ENCODE results near the gene PER1. TPM values are rescaled to one million over a fixed set of nuclear protein-coding genes. Genes with fewer than 3 reads are reported as not detected.

Gene PER1
- total and polyA plus RNA-seq, 9 of the 15 experiments (the other 6 are each of a cell fraction or from before 2014, with no cell fraction given), result 0.13 to 26.0 (median 3.4) TPM

DNA sequence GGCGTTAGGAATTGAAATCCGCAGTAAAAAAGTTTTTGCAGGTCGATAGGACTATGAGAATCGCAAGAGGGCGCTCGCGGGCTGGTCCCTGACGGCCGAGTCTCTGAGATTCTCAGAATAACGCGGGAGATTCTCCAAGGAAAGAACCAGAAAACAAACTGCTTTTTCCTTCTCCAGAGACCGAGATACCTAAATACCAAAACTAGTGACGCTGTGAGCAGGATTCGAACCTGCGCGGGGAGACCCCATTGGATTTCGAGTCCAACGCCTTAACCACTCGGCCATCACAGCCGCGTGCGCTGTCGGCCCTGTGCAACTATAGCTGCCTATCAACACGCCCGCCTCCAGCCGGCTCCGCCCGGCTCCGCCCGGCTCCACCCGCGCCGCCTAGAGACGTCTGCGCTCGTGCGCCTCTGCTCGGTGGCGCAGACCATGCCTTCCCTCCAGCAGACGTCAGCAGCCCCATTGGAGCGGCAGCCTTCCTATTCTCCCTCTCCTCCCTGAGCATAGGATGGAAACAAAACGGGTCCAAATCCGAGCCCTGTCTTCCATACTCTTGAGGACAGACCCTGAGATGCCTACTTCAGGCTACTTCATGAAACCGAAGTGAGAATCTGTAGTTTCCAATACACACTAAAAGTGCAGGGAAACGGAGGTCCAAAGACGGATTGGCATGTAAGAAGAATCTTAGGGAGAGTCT, 13.4 kb downstream of the PER1 start (continued):
- TF ChIP-seq, protein P1, sequence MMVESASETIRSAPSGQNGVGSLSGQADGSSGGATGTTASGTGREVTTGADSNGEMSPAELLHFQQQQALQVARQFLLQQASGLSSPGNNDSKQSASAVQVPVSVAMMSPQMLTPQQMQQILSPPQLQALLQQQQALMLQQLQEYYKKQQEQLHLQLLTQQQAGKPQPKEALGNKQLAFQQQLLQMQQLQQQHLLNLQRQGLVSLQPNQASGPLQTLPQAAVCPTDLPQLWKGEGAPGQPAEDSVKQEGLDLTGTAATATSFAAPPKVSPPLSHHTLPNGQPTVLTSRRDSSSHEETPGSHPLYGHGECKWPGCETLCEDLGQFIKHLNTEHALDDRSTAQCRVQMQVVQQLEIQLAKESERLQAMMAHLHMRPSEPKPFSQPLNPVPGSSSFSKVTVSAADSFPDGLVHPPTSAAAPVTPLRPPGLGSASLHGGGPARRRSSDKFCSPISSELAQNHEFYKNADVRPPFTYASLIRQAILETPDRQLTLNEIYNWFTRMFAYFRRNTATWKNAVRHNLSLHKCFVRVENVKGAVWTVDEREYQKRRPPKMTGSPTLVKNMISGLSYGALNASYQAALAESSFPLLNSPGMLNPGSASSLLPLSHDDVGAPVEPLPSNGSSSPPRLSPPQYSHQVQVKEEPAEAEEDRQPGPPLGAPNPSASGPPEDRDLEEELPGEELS (CRISPR knock-in tag; IDR thresholded peaks at IDR 0.05; ENCODE audit: borderline replicate concordance), result 0 out of 2 replicates have a peak, but pooled peaks have one; percentile 24
- TF ChIP-seq ZNF436 (CRISPR knock-in tag; IDR thresholded peaks at IDR 0.05) (no peak), PHB (CRISPR knock-in tag; IDR thresholded peaks at IDR 0.05) (no peak), NELFE (IDR thresholded peaks at IDR 0.05; ENCODE audit: insufficient read depth, insufficient read length) (no peak), ZBTB12 (CRISPR knock-in tag; IDR thresholded peaks at IDR 0.05) (peak; percentile 26; the same call in 1 of the 2 replicates), MAFG (tag; conservative IDR thresholded peaks at IDR 0.05) (no peak), HDAC8 (tag; IDR thresholded peaks at IDR 0.05) (no peak), TBL1XR1 (IDR thresholded peaks at IDR 0.05; ENCODE audit: low read length in 2 of 2) (peak in 1 of 2 experiments; percentile 33; a peak in 1 of 4 replicates), SRSF3 (IDR thresholded peaks at IDR 0.05; ENCODE audit: insufficient read depth, low read length) (no peak), ZNF263 (CRISPR knock-in tag; IDR thresholded peaks at IDR 0.05; ENCODE audit: borderline replicate concordance) (no peak), KAT2B (IDR thresholded peaks at IDR 0.05; ENCODE audit: low read depth, low read length) (peak; percentile 59), PTBP1 (IDR thresholded peaks at IDR 0.05; ENCODE audit: low read depth, low read length) (no peak), ZNF253 (CRISPR knock-in tag; conservative IDR thresholded peaks at IDR 0.05) (no peak)
- TF ChIP-seq, protein P2, sequence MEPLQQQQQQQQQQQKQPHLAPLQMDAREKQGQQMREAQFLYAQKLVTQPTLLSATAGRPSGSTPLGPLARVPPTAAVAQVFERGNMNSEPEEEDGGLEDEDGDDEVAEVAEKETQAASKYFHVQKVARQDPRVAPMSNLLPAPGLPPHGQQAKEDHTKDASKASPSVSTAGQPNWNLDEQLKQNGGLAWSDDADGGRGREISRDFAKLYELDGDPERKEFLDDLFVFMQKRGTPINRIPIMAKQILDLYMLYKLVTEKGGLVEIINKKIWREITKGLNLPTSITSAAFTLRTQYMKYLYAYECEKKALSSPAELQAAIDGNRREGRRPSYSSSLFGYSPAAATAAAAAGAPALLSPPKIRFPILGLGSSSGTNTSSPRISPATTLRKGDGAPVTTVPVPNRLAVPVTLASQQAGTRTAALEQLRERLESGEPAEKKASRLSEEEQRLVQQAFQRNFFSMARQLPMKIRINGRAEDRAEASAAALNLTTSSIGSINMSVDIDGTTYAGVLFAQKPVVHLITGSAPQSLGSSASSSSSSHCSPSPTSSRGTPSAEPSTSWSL (CRISPR knock-in tag; IDR thresholded peaks at IDR 0.05; ENCODE audit: borderline replicate concordance), result no peak
- TF ChIP-seq, protein P3, sequence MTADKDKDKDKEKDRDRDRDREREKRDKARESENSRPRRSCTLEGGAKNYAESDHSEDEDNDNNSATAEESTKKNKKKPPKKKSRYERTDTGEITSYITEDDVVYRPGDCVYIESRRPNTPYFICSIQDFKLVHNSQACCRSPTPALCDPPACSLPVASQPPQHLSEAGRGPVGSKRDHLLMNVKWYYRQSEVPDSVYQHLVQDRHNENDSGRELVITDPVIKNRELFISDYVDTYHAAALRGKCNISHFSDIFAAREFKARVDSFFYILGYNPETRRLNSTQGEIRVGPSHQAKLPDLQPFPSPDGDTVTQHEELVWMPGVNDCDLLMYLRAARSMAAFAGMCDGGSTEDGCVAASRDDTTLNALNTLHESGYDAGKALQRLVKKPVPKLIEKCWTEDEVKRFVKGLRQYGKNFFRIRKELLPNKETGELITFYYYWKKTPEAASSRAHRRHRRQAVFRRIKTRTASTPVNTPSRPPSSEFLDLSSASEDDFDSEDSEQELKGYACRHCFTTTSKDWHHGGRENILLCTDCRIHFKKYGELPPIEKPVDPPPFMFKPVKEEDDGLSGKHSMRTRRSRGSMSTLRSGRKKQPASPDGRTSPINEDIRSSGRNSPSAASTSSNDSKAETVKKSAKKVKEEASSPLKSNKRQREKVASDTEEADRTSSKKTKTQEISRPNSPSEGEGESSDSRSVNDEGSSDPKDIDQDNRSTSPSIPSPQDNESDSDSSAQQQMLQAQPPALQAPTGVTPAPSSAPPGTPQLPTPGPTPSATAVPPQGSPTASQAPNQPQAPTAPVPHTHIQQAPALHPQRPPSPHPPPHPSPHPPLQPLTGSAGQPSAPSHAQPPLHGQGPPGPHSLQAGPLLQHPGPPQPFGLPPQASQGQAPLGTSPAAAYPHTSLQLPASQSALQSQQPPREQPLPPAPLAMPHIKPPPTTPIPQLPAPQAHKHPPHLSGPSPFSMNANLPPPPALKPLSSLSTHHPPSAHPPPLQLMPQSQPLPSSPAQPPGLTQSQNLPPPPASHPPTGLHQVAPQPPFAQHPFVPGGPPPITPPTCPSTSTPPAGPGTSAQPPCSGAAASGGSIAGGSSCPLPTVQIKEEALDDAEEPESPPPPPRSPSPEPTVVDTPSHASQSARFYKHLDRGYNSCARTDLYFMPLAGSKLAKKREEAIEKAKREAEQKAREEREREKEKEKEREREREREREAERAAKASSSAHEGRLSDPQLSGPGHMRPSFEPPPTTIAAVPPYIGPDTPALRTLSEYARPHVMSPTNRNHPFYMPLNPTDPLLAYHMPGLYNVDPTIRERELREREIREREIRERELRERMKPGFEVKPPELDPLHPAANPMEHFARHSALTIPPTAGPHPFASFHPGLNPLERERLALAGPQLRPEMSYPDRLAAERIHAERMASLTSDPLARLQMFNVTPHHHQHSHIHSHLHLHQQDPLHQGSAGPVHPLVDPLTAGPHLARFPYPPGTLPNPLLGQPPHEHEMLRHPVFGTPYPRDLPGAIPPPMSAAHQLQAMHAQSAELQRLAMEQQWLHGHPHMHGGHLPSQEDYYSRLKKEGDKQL (CRISPR knock-in tag; IDR thresholded peaks at IDR 0.05; ENCODE audit: borderline replicate concordance), result no peak

Measured in K562 (cell line).